ENCODE data around the gene FAM163A. TPM values are rescaled to one million over a fixed set of nuclear protein-coding genes. Genes with fewer than 3 reads are reported as not detected.

The FAM163A gene
- total RNA-seq, 4 donors from 2014 or later = under 0.01 to 0.50 (median 0.24) TPM

- no peak for DNase-seq (ENCODE audit: extremely low spot score)
- no peaks in the 10 kb centered on the region for H3K9me3 ChIP-seq
- 82% methylated on average over 4 of the region's 4 CpGs for WGBS
- H3K4me3 ChIP-seq = no peak overlapping the region
- TF ChIP-seq POLR2AphosphoS5 (IDR thresholded peaks at IDR 0.05) (no peak), EP300 (IDR thresholded peaks at IDR 0.05) (no peak), POLR2A (IDR thresholded peaks at IDR 0.05; ENCODE audit: low read depth) (no peak), CTCF (IDR thresholded peaks at IDR 0.05) (no peak)
- peaks cover 0 to 9% (median 5%) of the 10 kb centered on the region in 4 donors for H3K4me1 ChIP-seq
- no peak overlapping the region for H3K27ac ChIP-seq (replicated peaks in 1 of 4)
- intact Hi-C loops (cut with DNase I) = no loop called here
- no peaks in the 10 kb centered on the region for H3K36me3 ChIP-seq
- no peaks in the 10 kb centered on the region for H3K27me3 ChIP-seq
These were observed 14.8 kb downstream of the FAM163A start for GRCh38 chr1:179757933-179758332.

GRCh38 chr1:179760521-179760920, 17.4 kb downstream of the FAM163A start:
- Histone ChIP-seq H3K36me3 (no peaks in the 10 kb centered on the region), H3K4me3 (no peak overlapping the region), H3K27ac (replicated peaks in 1 of 4) (no peak overlapping the region), H3K9me3 (no peaks in the 10 kb centered on the region), H3K27me3 (no peaks in the 10 kb centered on the region), H3K4me1 (peaks cover 0 to 4% (median 0%) of the 10 kb centered on the region in 4 donors)
- WGBS = 90% methylated on average over 2 of the region's 2 CpGs
- no peak for TF ChIP-seq EP300 (IDR thresholded peaks at IDR 0.05)
- TF ChIP-seq CTCF (IDR thresholded peaks at IDR 0.05) = no peak
- TF ChIP-seq POLR2A (IDR thresholded peaks at IDR 0.05; ENCODE audit: low read depth) = no peak
- TF ChIP-seq POLR2AphosphoS5 (IDR thresholded peaks at IDR 0.05) = no peak
- DNase-seq (ENCODE audit: extremely low spot score) = no peak
- intact Hi-C loops (cut with DNase I) = no loop called here

- Histone ChIP-seq H3K27me3 (no peaks in the 10 kb centered on the region), H3K4me1 (peaks cover 0 to 4% (median 0%) of the 10 kb centered on the region in 4 donors), H3K36me3 (no peaks in the 10 kb centered on the region), H3K27ac (replicated peaks in 1 of 4) (no peak overlapping the region), H3K4me3 (no peak overlapping the region), H3K9me3 (no peaks in the 10 kb centered on the region)
- TF ChIP-seq POLR2AphosphoS5 (IDR thresholded peaks at IDR 0.05) = no peak
- TF ChIP-seq POLR2A (IDR thresholded peaks at IDR 0.05; ENCODE audit: low read depth) = no peak
- TF ChIP-seq EP300 (IDR thresholded peaks at IDR 0.05) = no peak
- TF ChIP-seq CTCF (IDR thresholded peaks at IDR 0.05) = no peak
- DNase-seq (ENCODE audit: extremely low spot score) = no peak
- 59% methylated on average over 8 of the region's 8 CpGs for WGBS
- intact Hi-C loops (cut with DNase I) = no loop called here
These were observed 18.2 kb downstream of the FAM163A start for GRCh38 chr1:179761296-179761695.

GRCh38 chr1:179761846-179762640, 19.0 kb downstream of the FAM163A start:
- no peak for TF ChIP-seq EP300 (IDR thresholded peaks at IDR 0.05)
- no peak for TF ChIP-seq POLR2A (IDR thresholded peaks at IDR 0.05; ENCODE audit: low read depth)
- no peak for TF ChIP-seq CTCF (IDR thresholded peaks at IDR 0.05)
- TF ChIP-seq POLR2AphosphoS5 (IDR thresholded peaks at IDR 0.05) = no peak
- intact Hi-C loops (cut with DNase I) = no loop called here

More at GRCh38 chr1:179761846-179762640, 19.0 kb downstream of the FAM163A start:
- H3K27ac ChIP-seq (replicated peaks in 1 of 4) = no peak overlapping the region
- peaks cover 0 to 4% (median 0%) of the 10 kb centered on the region in 4 donors for H3K4me1 ChIP-seq
- H3K36me3 ChIP-seq = no peaks in the 10 kb centered on the region
- no peaks in the 10 kb centered on the region for H3K27me3 ChIP-seq
- H3K9me3 ChIP-seq = no peaks in the 10 kb centered on the region
- 51% methylated on average over 6 of the region's 6 CpGs for WGBS
- no peak for DNase-seq (ENCODE audit: extremely low spot score)
- no peak overlapping the region for H3K4me3 ChIP-seq
